ENCODE measurements around the gene MORN4.

- TF ChIP-seq CTCF (IDR thresholded peaks at IDR 0.05; ENCODE audit: low read length) (no peak), EZH2 (IDR thresholded peaks at IDR 0.05; ENCODE audit: borderline replicate concordance, low read length) (no peak)
These were observed at the start of gene MORN4 for GRCh38 chr10:97632949-97633884.
